DMS79 (cell line): ENCODE results near the gene EVL.

ENCODE experiments used
- DNase-seq: peaks from one replicate; lab custom pipeline; 2025; lab: John Stamatoyannopoulos, UW

EVL gene

GRCh38 chr14:100130521-100130920, 65.3 kb downstream of the EVL start:
- DNase-seq: no peak

GRCh38 chr14:100131181-100131580, 66.0 kb downstream of the EVL start:
- no peak for DNase-seq

GRCh38 chr14:100132161-100132902, 67.1 kb downstream of the EVL start:
- DNase-seq: no peak

DNA sequence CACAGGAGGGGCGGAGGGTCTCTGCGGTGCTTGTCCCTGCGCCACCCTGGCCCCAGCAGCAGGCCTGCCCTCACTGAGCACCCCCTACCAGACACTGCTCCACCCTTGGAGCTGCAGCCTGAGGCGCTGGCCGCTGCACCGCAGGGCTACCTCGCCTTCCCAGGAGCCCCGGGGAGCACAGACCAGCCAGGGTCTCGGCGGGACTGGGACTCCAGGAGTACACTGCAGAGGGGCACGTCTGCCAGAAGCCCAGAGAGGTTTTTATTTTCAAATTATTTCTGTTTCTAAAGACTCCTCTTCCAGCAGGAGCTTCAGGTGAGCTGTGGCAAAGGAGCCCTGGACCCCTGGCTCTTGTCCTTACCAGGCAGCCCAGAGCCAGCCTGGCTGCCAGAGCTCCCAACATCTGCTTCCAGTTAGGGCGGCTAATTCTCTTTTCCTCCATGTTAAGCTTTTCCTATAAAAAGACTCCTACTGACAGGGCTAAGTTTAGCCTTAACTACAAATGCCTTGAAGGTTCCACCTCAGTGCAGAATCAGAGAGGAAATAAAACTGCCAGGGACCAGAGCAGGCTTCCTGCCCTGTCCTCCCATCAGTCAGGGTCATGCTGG, 67.8 kb downstream of the EVL start:
- DNase-seq: no peak

GRCh38 chr14:100134586-100134985, 69.4 kb downstream of the EVL start:
- DNase-seq: no peak

- DNase-seq: no peak
These were observed 69.9 kb downstream of the EVL start for GRCh38 chr14:100135073-100135472.

- no peak for DNase-seq
These were observed 70.6 kb downstream of the EVL start for GRCh38 chr14:100135784-100136183.

GRCh38 chr14:100137173-100137572, 72.0 kb downstream of the EVL start:
- DNase-seq: no peak

DNA sequence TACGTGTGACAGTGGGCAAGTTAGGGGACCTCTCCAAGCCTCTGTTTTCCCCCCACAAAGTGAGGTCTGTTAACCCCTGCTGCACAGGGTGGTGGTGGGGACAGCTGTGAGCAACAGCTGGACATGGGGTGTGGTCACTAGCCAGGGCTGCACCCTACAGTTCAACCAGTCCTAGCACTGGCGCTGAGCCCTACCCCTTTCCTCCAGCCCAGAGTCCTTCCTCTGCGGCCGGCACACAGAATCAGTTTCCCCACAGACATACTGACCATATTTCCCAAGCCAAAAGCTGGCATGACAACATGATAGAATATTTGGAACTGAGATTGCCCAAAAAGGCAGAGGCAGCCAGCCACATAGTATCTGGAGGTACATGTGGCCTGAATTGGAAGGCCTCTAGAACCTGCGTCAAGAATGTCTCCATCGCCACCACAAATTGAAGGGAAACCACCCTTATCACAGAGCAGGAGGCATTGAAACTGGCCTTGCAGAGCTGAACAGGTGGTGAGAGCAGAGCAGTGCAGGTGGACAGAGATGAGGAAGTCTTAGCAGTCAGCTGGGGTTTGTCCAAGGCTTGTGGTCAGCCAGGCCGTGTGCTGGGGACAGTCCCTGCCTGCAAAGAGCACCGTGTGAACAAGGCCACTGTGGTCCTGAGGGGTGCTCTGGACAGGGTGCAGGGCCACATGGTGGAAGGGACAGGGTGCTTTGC, 73.0 kb downstream of the EVL start:
- no peak for DNase-seq

- no peak for DNase-seq
These were observed 73.7 kb downstream of the EVL start for GRCh38 chr14:100138955-100139354.

DNA sequence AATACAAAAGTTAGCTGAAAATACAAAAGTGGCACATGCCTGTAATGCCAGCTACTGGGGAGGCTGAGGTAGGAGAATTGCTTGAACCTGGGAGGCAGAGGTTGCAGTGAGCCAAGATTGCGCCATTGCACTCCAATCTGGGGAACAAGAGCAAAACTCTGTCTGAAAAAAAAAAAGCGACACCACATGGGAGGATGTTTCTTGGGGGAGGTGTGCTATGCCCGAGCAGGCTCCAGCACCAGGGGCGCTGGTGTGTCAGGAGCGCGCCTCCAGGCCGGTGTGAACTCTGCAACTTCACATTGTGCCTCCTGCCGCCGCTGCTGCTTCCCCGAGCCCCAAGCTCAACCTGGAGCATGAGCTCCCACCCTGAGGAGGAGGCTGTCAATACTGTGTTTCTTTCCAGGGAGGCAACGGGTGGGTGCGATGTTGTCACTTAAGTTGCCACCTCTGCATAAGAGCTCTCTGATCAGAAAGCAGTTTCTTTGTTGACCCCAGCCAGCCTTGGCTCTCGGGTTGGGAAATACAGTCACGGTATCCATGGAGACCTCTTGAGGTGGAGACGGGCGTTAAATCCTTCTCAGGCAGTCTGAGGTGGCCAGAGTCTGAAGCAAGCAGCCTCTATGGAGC, 75.3 kb downstream of the EVL start:
- peak; percentile 94 for DNase-seq

GRCh38 chr14:100141098-100141497, 75.9 kb downstream of the EVL start:
- DNase-seq: no peak

DNA sequence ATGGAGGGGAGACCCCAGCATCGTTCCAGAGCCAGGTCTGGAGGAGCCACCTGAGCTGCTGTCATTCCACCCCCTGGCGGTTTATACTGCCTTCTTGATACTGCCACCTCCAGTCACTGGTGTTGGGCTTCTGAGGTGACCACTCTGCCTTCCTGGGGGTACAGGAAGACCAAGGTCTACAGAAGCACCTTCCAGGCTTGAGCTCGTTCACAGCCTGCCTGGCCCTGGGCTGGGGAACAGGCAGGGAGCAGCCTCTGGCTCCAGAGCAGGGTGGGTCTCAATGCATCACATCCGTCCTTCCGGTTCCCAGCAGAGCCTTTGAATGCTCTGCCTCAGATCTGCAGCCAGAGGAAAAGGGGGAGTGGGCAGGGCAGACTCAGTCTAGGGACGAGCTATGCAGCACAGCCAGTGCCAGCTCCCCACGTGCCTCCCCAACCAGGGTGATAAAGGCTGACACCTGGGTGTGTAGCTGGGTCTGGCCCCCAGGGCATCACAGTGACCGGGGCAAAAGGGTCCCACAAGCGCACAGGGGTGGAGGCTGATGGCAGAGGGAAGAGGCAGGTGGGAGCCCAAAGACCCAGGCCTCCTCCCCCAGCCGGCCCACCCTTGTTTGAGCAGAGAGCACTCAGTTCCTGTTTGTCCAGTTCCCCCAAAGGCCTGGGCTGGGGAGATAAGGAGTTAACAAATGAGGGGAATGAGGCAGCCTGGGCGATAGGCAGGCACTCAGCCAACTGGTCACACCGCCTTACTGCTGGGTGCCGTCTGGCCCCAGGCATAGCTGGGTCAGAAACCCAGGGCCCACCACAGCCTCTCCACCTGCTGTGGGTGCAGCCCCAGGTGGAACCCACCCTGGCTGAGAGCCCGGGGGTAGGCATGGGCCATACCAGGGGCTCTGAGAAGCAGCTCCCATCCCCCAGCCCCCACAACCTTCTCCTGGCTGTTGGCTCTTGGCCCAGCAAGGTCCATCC, 77.1 kb downstream of the EVL start:
- peak; percentile 78 for DNase-seq

DNA sequence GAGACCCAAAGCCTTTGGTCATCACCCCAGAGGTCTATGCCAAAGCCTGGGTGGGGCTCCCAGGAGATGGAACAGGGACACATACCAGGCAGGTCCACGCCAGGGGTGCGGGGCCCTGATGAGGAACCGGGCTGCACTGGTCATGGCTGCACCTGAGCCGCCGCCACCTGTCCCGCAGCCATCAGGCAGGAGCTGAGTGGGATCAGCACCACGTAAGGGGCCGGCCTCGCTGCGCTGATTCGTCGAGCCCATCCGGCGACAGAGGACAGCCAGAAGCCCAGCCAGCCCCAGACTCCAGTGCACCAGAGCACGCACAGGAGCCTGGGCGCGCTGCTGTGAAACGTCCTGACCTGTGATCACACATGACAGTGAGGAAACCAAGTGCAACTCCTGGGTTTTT, 78.3 kb downstream of the EVL start:
- DNase-seq: no peak

DNA sequence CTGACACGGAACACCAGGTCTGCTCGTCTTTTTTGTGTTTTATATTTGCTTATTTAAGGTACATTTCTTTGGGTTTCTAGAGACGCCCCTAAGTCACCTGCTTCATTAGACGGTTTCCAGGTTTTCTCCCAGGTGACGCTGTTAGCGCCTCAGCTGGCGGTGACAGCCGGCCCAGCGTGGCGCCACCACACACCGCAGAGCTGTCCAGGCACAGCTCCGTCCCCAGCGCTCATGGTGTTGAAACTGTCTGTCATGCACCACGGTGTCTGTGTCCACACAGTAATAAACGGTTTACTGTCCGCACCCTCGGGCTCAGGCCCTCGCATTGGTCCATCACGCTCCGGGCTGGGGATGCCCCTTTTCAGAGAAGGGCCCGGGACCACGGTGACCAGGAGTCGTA, 78.7 kb downstream of the EVL start:
- DNase-seq: no peak

GRCh38 chr14:100144645-100144995, 79.4 kb downstream of the EVL start:
- DNase-seq: no peak

GRCh38 chr14:100144996-100145646, 79.9 kb downstream of the EVL start:
- no peak for DNase-seq

- DNase-seq: no peak
These were observed 80.7 kb downstream of the EVL start for GRCh38 chr14:100145682-100146464.

DNA sequence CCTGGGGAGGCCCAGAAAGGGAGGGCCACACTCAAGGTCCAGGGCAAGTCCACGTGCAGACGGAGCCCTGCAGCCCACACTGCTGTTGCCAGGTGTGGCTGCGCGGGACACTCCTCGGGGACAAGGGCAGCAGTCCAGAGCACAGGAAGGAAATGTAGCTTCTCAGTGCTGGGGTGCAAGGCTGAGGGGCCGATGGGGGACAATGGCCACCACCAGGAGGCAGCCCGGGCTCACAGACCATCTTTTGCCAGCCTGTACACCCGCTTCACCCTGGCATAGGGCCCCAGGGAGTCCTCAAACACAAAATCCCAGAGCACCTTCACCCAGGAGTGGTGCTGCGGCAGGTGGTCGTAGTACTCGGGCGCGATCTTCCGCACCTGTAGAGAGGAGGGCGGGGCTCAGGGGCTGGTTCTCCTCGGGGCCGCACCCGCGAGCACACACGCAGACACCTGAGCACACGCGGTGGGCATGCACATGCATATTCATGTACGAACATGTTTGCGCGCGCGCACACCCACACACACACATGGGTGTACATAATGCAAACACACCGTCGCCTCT, 81.4 kb downstream of the EVL start:
- no peak for DNase-seq

DNA sequence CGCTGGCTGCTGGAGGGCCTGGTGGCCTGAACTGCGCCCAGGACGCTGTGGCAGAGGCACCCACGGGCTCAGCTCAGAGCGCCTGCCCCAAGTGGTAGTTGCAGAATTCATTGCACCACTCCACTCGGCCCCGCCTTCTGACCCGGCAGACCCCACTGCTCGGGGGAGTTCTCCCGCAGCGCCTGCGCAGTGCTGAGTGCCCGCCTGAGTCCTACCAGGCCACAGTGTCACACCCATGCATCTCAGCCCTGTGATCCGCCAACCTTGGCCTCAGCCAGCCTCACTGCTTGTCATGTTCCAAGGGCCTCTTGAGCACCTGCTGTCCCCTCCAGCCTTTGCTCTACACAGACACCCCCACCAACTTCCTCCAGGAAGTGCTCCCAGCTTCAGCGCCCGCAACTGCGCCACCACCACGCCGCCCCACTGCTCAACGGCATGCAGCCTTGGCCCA, 82.0 kb downstream of the EVL start:
- DNase-seq: peak; percentile 55
